K562 (cell line): Measurements from ENCODE around the gene BSPRY. TPM values are rescaled to one million over a fixed set of nuclear protein-coding genes. Genes with fewer than 3 reads are reported as not detected.

Source experiments
- AFF4 ChIP-seq: sonication (generic); formaldehyde crosslinking; IDR thresholded peaks from 2 replicates; pipeline ENCODE4 v1.8.0; 2023; ENCODE audit warnings: mild to moderate bottlenecking, missing genetic modification reagents
- BDP1 ChIP-seq: IDR thresholded peaks from 3 replicates; pipeline ENCODE4 v1.6.1; 2011; ENCODE audit not compliant: insufficient read length, insufficient read depth
- CEBPG ChIP-seq, 3 experiments: fragments of 200-800 bp in 1 of 3; sonication (Bioruptor generic) in 1 of 3; sonication (generic) in 1 of 3; formaldehyde crosslinking in 1 of 3; IDR thresholded peaks in 2 of 3; conservative IDR thresholded peaks in 1 of 3; 2 replicates each; pipeline versions ENCODE4 v1.6.1 to v1.8.0; 2016 to 2022; ENCODE audit warnings: missing compliant biosample characterization in 2 of 3, missing genetic modification characterization in 2 of 3, mild to moderate bottlenecking in 1 of 3, missing genetic modification reagents in 1 of 3
- E2F3 ChIP-seq: fragments of 250-450 bp; sonication (Bioruptor Pico); IDR thresholded peaks from 2 replicates; pipeline ENCODE4 v1.4.0; 2020; ENCODE audit warnings: mild to moderate bottlenecking
- E2F5 ChIP-seq: sonication (generic); formaldehyde crosslinking; IDR thresholded peaks from 2 replicates; pipeline ENCODE4 v1.8.0; 2022; ENCODE audit warnings: mild to moderate bottlenecking, missing genetic modification reagents
- MBD1 ChIP-seq: fragments of 250-450 bp; sonication (Bioruptor Pico); IDR thresholded peaks from 2 replicates; pipeline ENCODE4 v1.8.0; 2022; ENCODE audit warnings: inconsistent platforms
- MED1 ChIP-seq: sonication (generic); formaldehyde crosslinking; IDR thresholded peaks from 2 replicates; pipeline ENCODE4 v1.8.1; 2023; ENCODE audit warnings: missing genetic modification reagents, borderline replicate concordance
- PKNOX1 ChIP-seq: fragments of 450-650 bp; IDR thresholded peaks from 2 replicates; pipeline ENCODE4 v1.6.1; 2016
- POLR2A ChIP-seq: fragments of 450-650 bp; conservative IDR thresholded peaks from 2 replicates; pipeline ENCODE4 v1.6.1; 2016
- ZC3H4 ChIP-seq: sonication (generic); formaldehyde crosslinking; IDR thresholded peaks from 2 replicates; pipeline ENCODE4 v1.9.0; 2021; ENCODE audit warnings: missing genetic modification reagents, borderline replicate concordance
- ZNF197 ChIP-seq: fragments of 200-800 bp; sonication (Bioruptor generic); IDR thresholded peaks from 2 replicates; pipeline ENCODE4 v1.6.1; 2016; ENCODE audit warnings: low read depth, missing genetic modification characterization, missing compliant biosample characterization
- ZNF217 ChIP-seq: sonication (generic); formaldehyde crosslinking; IDR thresholded peaks from 2 replicates; pipeline ENCODE4 v1.8.0; 2022; ENCODE audit warnings: mild to moderate bottlenecking, missing genetic modification reagents
- ZNF696 ChIP-seq: fragments of 250-450 bp; sonication (Bioruptor Pico); conservative IDR thresholded peaks from 2 replicates; pipeline ENCODE4 v1.4.0; 2020; ENCODE audit warnings: mild to moderate bottlenecking, moderate library complexity
- polyA plus RNA-seq, 8 experiments: library from polyadenylated mRNA; depleted of rRNA in 4 of 8; stranded (reverse) in 5 of 8; unstranded in 3 of 8; fragments of >200 nt; fragmentation: Nextera tagmentation in 2 of 8; fragmentation: Illumina TruSeq in 1 of 8; extraction: Ambion mirVana in 2 of 8; extraction: Trizol in 1 of 8; gene quantifications; 2 replicates each; pipeline versions ENCODE4 v1.2.1 to v1.2.3, GENCODE V29; 2011 to 2014; ENCODE audit warnings: inconsistent platforms in 1 of 8, missing spikeins in 1 of 8
- total RNA-seq, 7 experiments: library from RNA; depleted of rRNA in 6 of 7; stranded (reverse); fragments of >200 nt in 6 of 7; fragmentation: Illumina TruSeq in 2 of 7; extraction: Trizol in 2 of 7; gene quantifications; 2 replicates each; pipeline versions ENCODE4 v1.2.1 to v1.2.3, GENCODE V29; 2011 to 2021; ENCODE audit warnings: low replicate concordance in 1 of 7

BSPRY gene
- total and polyA plus RNA-seq, 9 of the 15 experiments (the other 6 are each of a cell fraction or from before 2014, with no cell fraction given): 0.07 to 0.67 (median 0.18) TPM

- TF ChIP-seq PKNOX1 (peak; percentile 11; the same call in 1 of the 2 replicates), ZNF696 (no peak), MED1 (CRISPR knock-in tag) (no peak), BDP1 (no peak), AFF4 (CRISPR knock-in tag) (peak; percentile 25), ZNF197 (CRISPR knock-in tag) (no peak), CEBPG (CRISPR knock-in tag; IDR thresholded peaks at IDR 0.05) (peak; percentile 59; the same call in 1 of the 2 replicates), CEBPG (tag; conservative IDR thresholded peaks at IDR 0.05 in 1 of 2, IDR thresholded peaks at IDR 0.05 in 1 of 2) (no peak), E2F3 (no peak), POLR2A (peak; percentile 85), E2F5 (CRISPR knock-in tag) (peak; percentile 50; the same call in 1 of the 2 replicates), ZC3H4 (no peak), ZNF217 (CRISPR knock-in tag) (no peak), MBD1 (CRISPR knock-in tag) (no peak)
Observed at GRCh38 chr9:113410207-113410864, 61.0 kb downstream of the BSPRY start, which contains the start of the genes C9orf43 and POLE3 (continued).
